ENCODE data around the gene C13orf42.

The C13orf42 gene

DNA sequence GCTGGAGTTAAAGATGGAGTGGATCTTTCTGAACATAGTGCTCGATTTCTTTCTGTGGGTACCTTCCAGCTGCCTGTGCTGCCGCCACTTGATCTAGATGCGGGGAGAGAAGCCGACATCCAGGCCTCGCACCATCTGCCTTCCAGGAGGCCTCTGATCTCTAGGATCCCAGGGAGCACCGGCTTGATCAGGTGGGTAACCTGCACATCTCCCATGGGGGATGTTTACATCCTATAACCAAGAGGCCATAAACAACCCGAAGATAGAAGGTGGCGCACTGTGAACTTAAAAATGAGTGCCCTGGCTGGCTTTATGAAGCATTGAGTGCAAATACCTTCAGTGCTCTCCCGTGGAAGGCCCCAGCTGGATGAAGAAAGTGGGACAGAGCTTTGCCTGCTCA lies at the start of gene C13orf42:
Gene C13orf42 (minus strand): TSS at position 101 of the 400 bp plus-strand sequence. CDS start 65 bp downstream, at position 36.
- no peak within 1 kb of the TSS for H3K4me3 ChIP-seq (ENCODE audit: control insufficient read depth, low read depth, low read length)
- DNase-seq (ENCODE audit: low read depth), result no peak
- TF ChIP-seq, protein P1, sequence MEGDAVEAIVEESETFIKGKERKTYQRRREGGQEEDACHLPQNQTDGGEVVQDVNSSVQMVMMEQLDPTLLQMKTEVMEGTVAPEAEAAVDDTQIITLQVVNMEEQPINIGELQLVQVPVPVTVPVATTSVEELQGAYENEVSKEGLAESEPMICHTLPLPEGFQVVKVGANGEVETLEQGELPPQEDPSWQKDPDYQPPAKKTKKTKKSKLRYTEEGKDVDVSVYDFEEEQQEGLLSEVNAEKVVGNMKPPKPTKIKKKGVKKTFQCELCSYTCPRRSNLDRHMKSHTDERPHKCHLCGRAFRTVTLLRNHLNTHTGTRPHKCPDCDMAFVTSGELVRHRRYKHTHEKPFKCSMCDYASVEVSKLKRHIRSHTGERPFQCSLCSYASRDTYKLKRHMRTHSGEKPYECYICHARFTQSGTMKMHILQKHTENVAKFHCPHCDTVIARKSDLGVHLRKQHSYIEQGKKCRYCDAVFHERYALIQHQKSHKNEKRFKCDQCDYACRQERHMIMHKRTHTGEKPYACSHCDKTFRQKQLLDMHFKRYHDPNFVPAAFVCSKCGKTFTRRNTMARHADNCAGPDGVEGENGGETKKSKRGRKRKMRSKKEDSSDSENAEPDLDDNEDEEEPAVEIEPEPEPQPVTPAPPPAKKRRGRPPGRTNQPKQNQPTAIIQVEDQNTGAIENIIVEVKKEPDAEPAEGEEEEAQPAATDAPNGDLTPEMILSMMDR (IDR thresholded peaks at IDR 0.05; ENCODE audit: control insufficient read depth, insufficient read depth, low read depth, low read length, missing control alignments), result no peak

DNA sequence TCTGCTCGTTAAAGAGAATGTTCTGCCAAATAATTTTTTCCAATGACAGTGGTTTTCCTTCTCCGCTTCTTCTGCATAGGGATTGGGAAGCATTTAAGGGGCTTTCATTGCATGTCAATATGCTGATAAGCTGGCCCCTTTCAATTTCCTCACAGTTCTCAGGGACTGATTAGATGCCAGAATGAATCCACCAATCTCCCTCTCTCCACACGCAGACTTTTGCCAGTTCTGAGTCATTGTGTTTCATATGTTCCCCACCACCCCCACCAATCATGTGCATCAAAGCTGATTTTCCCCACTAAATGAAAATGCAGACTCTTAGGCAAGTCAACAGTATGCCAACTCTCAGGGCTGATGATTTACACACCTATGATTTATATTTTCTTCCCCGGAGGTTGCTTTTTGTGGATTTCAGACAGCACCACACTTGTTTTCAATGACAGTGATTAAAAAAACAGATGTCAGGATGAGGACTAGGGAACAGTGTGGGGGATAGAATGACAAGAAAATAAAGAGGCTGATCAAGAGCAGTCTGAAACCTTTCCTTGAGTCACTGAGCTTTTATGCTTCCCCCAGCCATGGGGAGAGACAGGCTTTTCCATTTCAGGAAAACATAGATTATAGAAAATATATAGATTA lies 47.9 kb upstream of the C13orf42 start:
- TF ChIP-seq, protein P1 (IDR thresholded peaks at IDR 0.05; ENCODE audit: control insufficient read depth, insufficient read depth, low read depth, low read length, missing control alignments), result no peak
- DNase-seq (ENCODE audit: low read depth), result no peak
- H3K4me3 ChIP-seq (ENCODE audit: control insufficient read depth, low read depth, low read length), result no peak overlapping the region

- TF ChIP-seq, protein P1 (IDR thresholded peaks at IDR 0.05; ENCODE audit: control insufficient read depth, insufficient read depth, low read depth, low read length, missing control alignments), result no peak
- DNase-seq (ENCODE audit: low read depth), result no peak
- H3K4me3 ChIP-seq (ENCODE audit: control insufficient read depth, low read depth, low read length), result no peak overlapping the region
Observed at GRCh38 chr13:51158365-51158764, 47.3 kb upstream of the C13orf42 start.

DNA sequence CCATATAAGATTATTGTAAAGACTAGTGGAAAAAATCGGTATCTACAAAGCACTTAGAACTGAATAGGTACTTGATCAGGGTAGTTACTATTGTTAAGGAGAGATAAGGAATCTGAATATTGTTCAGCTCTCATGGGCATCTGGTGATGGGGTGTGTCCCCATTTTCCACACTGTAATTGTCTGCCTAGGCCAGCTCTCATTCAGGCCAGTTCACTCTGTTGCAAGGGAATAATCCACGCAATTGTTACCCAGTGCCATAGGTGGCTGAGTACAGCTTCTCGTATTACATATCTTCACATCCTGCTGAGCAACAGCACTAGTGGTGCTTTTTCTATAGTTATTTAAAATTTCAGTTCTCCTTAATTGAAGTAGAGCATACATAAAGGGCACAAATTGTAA lies 45.6 kb upstream of the C13orf42 start:
- TF ChIP-seq, protein P1 (IDR thresholded peaks at IDR 0.05; ENCODE audit: control insufficient read depth, insufficient read depth, low read depth, low read length, missing control alignments), result no peak
- H3K4me3 ChIP-seq (ENCODE audit: control insufficient read depth, low read depth, low read length), result no peak overlapping the region
- no peak for DNase-seq (ENCODE audit: low read depth)

DNA sequence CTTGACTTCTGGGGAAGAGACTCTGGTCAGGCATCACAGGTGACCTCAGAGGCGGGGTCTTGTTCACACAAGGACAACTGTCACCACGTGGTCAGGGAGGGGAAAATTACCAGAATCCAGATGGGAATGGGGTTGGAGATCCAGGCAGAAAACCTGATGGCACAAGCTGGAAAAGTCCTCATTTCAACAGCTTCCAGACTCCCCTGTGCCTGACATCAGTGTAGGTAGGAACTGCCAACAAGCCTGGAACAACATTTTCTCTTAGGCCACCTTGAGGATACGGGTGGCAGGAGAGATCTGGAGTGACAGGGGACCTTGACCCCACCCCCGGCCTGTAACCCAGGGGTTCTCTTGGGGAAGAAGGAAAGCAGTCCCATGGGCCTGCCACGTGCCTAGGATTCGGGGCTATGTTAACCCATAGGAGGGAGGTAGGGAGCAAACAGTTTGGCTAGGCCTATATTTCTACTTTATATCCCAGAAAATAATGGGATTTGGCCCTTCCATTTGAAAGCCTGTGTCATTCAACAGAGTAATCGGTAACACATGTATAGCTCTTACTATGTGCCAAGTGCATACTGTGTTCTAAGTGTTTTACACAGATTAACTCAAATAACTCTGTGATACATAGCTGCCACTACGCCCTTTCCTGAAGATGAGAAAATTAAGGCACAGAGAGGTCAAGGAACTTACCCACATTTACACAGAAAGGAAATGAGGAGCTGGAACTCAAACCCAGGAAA lies 44.9 kb upstream of the C13orf42 start:
- TF ChIP-seq, protein P1 (IDR thresholded peaks at IDR 0.05; ENCODE audit: control insufficient read depth, insufficient read depth, low read depth, low read length, missing control alignments), result no peak
- no peak overlapping the region for H3K4me3 ChIP-seq (ENCODE audit: control insufficient read depth, low read depth, low read length)
- DNase-seq (ENCODE audit: low read depth), result no peak

DNA sequence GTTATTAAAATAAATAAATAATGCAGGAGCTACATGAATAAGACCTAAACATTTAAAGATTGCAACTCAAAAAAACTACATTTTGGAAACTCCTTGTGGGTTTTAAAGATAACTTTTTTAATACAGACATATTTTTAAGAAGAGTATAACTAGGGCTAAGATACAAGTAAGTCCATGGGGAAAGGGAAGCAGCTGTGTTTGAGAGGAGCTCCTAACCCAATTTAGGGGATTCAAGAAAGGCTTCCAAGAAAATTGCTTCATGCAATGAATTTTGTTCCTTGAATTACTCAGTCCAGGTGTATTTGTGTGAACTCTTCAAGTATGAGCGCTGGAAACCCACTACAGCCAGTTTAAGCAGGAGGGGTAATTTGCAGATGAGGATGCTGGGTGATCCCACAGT lies 44.1 kb upstream of the C13orf42 start:
- no peak for DNase-seq (ENCODE audit: low read depth)
- TF ChIP-seq, protein P1 (IDR thresholded peaks at IDR 0.05; ENCODE audit: control insufficient read depth, insufficient read depth, low read depth, low read length, missing control alignments), result no peak
- H3K4me3 ChIP-seq (ENCODE audit: control insufficient read depth, low read depth, low read length), result no peak overlapping the region

Measured in AG09309 (cell line).